ENCODE results near the gene PHYHD1. TPM values are rescaled to one million over a fixed set of nuclear protein-coding genes. Genes with fewer than 3 reads are reported as not detected.

Gene PHYHD1
- total and polyA plus RNA-seq, 2 of the 13 experiments (the other 11 are each of a cell fraction or from before 2014, with no cell fraction given), result 10.6 to 25.3 TPM

- TF ChIP-seq ZSCAN29 (CRISPR knock-in tag; conservative IDR thresholded peaks at IDR 0.05) (0 out of 2 replicates have a peak, but pooled peaks have one; percentile 33), HMGXB4 (CRISPR knock-in tag; IDR thresholded peaks at IDR 0.05; ENCODE audit: borderline replicate concordance in 1 of 2, low read depth in 1 of 2) (no peak), TARDBP (CRISPR knock-in tag; IDR thresholded peaks at IDR 0.05) (peak; percentile 38; the same call in 1 of the 2 replicates), PATZ1 (CRISPR knock-in tag; IDR thresholded peaks at IDR 0.05) (peak; percentile 61), TBX2 (CRISPR knock-in tag; IDR thresholded peaks at IDR 0.05; ENCODE audit: borderline replicate concordance) (peak; percentile 54; the same call in 1 of the 2 replicates), MAZ (IDR thresholded peaks at IDR 0.05; ENCODE audit: borderline replicate concordance, low read depth, low read length) (no peak), MAZ (CRISPR knock-in tag; IDR thresholded peaks at IDR 0.05; ENCODE audit: low read depth) (peak; percentile 62; the same call in 1 of the 2 replicates), ZNF644 (CRISPR knock-in tag; IDR thresholded peaks at IDR 0.05; ENCODE audit: low read depth) (peak; percentile 9; the same call in 1 of the 2 replicates), SAP130 (CRISPR knock-in tag; IDR thresholded peaks at IDR 0.05; ENCODE audit: low read depth) (peak; percentile 12; the same call in 1 of the 2 replicates), STAG1 (CRISPR knock-in tag; IDR thresholded peaks at IDR 0.05) (no peak), FOXA3 (CRISPR knock-in tag; IDR thresholded peaks at IDR 0.05) (peak; percentile 26; the same call in 1 of the 2 replicates), KDM5B (CRISPR knock-in tag; IDR thresholded peaks at IDR 0.05; ENCODE audit: borderline replicate concordance) (peak; percentile 44; the same call in 1 of the 2 replicates), ZNF274 (CRISPR knock-in tag; IDR thresholded peaks at IDR 0.05) (peak; percentile 57; the same call in 1 of the 2 replicates), HNF1B (CRISPR knock-in tag; IDR thresholded peaks at IDR 0.05) (0 out of 2 replicates have a peak, but pooled peaks have one; percentile 20), SKIL (CRISPR knock-in tag; IDR thresholded peaks at IDR 0.05; ENCODE audit: borderline replicate concordance) (peak; percentile 31; the same call in 1 of the 2 replicates)
- TF ChIP-seq, protein P1, sequence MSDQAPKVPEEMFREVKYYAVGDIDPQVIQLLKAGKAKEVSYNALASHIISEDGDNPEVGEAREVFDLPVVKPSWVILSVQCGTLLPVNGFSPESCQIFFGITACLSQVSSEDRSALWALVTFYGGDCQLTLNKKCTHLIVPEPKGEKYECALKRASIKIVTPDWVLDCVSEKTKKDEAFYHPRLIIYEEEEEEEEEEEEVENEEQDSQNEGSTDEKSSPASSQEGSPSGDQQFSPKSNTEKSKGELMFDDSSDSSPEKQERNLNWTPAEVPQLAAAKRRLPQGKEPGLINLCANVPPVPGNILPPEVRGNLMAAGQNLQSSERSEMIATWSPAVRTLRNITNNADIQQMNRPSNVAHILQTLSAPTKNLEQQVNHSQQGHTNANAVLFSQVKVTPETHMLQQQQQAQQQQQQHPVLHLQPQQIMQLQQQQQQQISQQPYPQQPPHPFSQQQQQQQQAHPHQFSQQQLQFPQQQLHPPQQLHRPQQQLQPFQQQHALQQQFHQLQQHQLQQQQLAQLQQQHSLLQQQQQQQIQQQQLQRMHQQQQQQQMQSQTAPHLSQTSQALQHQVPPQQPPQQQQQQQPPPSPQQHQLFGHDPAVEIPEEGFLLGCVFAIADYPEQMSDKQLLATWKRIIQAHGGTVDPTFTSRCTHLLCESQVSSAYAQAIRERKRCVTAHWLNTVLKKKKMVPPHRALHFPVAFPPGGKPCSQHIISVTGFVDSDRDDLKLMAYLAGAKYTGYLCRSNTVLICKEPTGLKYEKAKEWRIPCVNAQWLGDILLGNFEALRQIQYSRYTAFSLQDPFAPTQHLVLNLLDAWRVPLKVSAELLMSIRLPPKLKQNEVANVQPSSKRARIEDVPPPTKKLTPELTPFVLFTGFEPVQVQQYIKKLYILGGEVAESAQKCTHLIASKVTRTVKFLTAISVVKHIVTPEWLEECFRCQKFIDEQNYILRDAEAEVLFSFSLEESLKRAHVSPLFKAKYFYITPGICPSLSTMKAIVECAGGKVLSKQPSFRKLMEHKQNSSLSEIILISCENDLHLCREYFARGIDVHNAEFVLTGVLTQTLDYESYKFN (CRISPR knock-in tag; conservative IDR thresholded peaks at IDR 0.05), result peak; percentile 61
Observed at GRCh38 chr9:128913048-128913900, 7.5 kb upstream of the PHYHD1 start (continued).
